HepG2 (cell line): ENCODE results near the gene TMEM144.

Experiments
- ASH2L ChIP-seq: fragments of 300-600, 200-600 bp; sonication (generic); IDR thresholded peaks from 2 replicates; pipeline ENCODE4 v1.7.0; 2017; ENCODE audit warnings: low read depth, mild to moderate bottlenecking, moderate library complexity, mixed read lengths, low read length; ENCODE audit not compliant: insufficient read length
- CTCF ChIP-seq: sonication (generic); formaldehyde crosslinking; IDR thresholded peaks from 2 replicates; pipeline ENCODE4 v1.5.0; 2020; ENCODE audit warnings: mild to moderate bottlenecking, missing genetic modification reagents, moderate library complexity
- KLF16 ChIP-seq, 2 experiments: sonication (generic) in 1 of 2; formaldehyde crosslinking in 1 of 2; IDR thresholded peaks; 2 replicates each; pipeline versions ENCODE4 v1.6.1 to v1.8.0; 2016 to 2023; ENCODE audit warnings: missing genetic modification reagents in 2 of 2, missing compliant biosample characterization in 1 of 2
- PTBP1 ChIP-seq: fragments of 200-400 bp; formaldehyde crosslinking; IDR thresholded peaks from 2 replicates; pipeline ENCODE4 v1.6.1; 2018; ENCODE audit warnings: low read length, low read depth; ENCODE audit not compliant: poor library complexity, severe bottlenecking
- RFX1 ChIP-seq: fragments of 450-650 bp; IDR thresholded peaks from 2 replicates; pipeline ENCODE4 v1.6.1; 2017
- SP4 ChIP-seq: sonication (generic); formaldehyde crosslinking; IDR thresholded peaks from 2 replicates; pipeline ENCODE4 v1.8.1; 2023; ENCODE audit warnings: mild to moderate bottlenecking, missing genetic modification reagents
- TAF1 ChIP-seq: sonication (generic); formaldehyde crosslinking; IDR thresholded peaks from 2 replicates; pipeline ENCODE4 v1.4.0; 2020; ENCODE audit warnings: missing genetic modification reagents
- ZNF576 ChIP-seq: sonication (generic); formaldehyde crosslinking; IDR thresholded peaks from 2 replicates; pipeline ENCODE4 v1.4.0; 2020; ENCODE audit warnings: mild to moderate bottlenecking, missing genetic modification reagents
- ZNF775 ChIP-seq: sonication (generic); formaldehyde crosslinking; IDR thresholded peaks from 2 replicates; pipeline ENCODE4 v1.4.0; 2020; ENCODE audit warnings: missing genetic modification reagents, mild to moderate bottlenecking, moderate library complexity, borderline replicate concordance

GRCh38 chr4:158203929-158204328 is 6.4 kb upstream of the TMEM144 start:
- TF ChIP-seq CTCF (CRISPR knock-in tag) (no peak), ASH2L (no peak), SP4 (CRISPR knock-in tag) (no peak), PTBP1 (no peak), RFX1 (no peak), ZNF576 (CRISPR knock-in tag) (no peak), KLF16 (CRISPR knock-in tag; IDR thresholded peaks at IDR 0.05) (no peak), ZNF775 (no peak), TAF1 (no peak)
